Uterus (tissue), 4 donors: Measurements from ENCODE around the gene SV2B. TPM values are rescaled to one million over a fixed set of nuclear protein-coding genes. Genes with fewer than 3 reads are reported as not detected.

ENCODE experiments used
- DNase-seq, 2 donors: peaks; one replicate each; pipeline ENCODE4 v3.0.0-alpha.2; 2019 to 2020
- H3K27ac ChIP-seq, 2 donors: fragments of 200-600 bp; sonication (generic); 1 replicate in 1 of 2; 2 replicates in 1 of 2; pipeline ENCODE4 v1.5.1; 2016 to 2018
- H3K27me3 ChIP-seq, 2 donors: fragments of 200-600 bp; sonication (generic); one replicate each; pipeline ENCODE4 v1.5.1; 2018 to 2019; ENCODE audit warnings: control low read depth in 1 of 2
- H3K36me3 ChIP-seq, 2 donors: fragments of 200-600 bp; sonication (generic); one replicate each; pipeline ENCODE4 v1.5.1; 2019; ENCODE audit warnings: control low read depth in 1 of 2
- H3K4me1 ChIP-seq, 2 donors: fragments of 200-600 bp; sonication (generic); one replicate each; pipeline ENCODE4 v1.5.1; 2018 to 2019; ENCODE audit warnings: control low read depth in 1 of 2
- H3K4me3 ChIP-seq, 2 donors: fragments of 200-600 bp; sonication (generic); 1 replicate in 1 of 2; 2 replicates in 1 of 2; pipeline ENCODE4 v1.5.1; 2018 to 2019; ENCODE audit warnings: mild to moderate bottlenecking in 1 of 2
- H3K9me3 ChIP-seq, 2 donors: fragments of 200-600 bp; sonication (generic); one replicate each; pipeline ENCODE4 v1.5.1; 2019; ENCODE audit warnings: control low read depth in 1 of 2
- POLR2A ChIP-seq, 2 donors: fragments of 450-650 bp; IDR thresholded peaks; one replicate each; pipeline ENCODE4 v1.6.1; 2016; ENCODE audit warnings: antibody characterized with exemption in 2 of 2, mild to moderate bottlenecking in 1 of 2, moderate library complexity in 1 of 2
- intact Hi-C: fragments of 100-400 bp; cut with DNase I; formaldehyde crosslinking; loops from one replicate; pipeline ENCODE4 v1.15.1; 2023; ENCODE audit warnings: low total_unique reads
- total RNA-seq, 4 donors: library from RNA; depleted of rRNA in 3 of 4; stranded (reverse); fragments of >200 nt in 3 of 4; gene quantifications; one replicate each; pipeline versions ENCODE4 v1.1.0 to v1.2.4, GENCODE V29; 2014 to 2023
- TF ChIP-seq, protein P1 (sequence below), 4 experiments: fragments of 200-600 bp in 2 of 4; fragments of 450-650 bp in 2 of 4; sonication (generic) in 2 of 4; IDR thresholded peaks; one replicate each; pipeline ENCODE4 v1.5.1; 2016 to 2019; ENCODE audit warnings: antibody characterized with exemption in 4 of 4, mild to moderate bottlenecking in 2 of 4, moderate library complexity in 1 of 4
- donor health status: DM: yes; HTN: yes; CAD: no.

The SV2B gene
- total RNA-seq, 4 donors from 2014 or later = 0.26 to 1.1 (median 0.87) TPM

DNA sequence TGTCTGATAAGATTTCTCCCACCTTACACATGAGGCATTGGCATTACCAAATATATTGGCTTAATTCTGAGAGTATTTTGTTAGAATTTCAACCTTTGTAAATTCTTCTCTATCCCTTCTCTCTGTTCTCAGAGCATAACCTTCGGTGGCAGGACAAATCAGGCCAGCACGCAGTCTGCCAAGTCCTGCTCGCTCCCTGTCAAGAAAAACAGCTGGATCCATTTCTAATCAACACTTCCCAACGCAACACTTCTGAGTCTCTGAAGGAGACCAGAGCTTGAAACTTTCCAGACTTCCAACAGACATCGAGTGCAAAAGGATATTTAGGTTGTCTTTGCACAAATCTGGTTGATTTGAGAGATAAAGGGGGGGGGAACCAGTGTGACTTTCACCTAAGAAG lies 125.7 kb downstream of the SV2B start:
- no peaks in the 10 kb centered on the region for H3K27me3 ChIP-seq
- DNase-seq = no peak
- TF ChIP-seq POLR2A (IDR thresholded peaks at IDR 0.05) = no peak
- TF ChIP-seq, protein P1, sequence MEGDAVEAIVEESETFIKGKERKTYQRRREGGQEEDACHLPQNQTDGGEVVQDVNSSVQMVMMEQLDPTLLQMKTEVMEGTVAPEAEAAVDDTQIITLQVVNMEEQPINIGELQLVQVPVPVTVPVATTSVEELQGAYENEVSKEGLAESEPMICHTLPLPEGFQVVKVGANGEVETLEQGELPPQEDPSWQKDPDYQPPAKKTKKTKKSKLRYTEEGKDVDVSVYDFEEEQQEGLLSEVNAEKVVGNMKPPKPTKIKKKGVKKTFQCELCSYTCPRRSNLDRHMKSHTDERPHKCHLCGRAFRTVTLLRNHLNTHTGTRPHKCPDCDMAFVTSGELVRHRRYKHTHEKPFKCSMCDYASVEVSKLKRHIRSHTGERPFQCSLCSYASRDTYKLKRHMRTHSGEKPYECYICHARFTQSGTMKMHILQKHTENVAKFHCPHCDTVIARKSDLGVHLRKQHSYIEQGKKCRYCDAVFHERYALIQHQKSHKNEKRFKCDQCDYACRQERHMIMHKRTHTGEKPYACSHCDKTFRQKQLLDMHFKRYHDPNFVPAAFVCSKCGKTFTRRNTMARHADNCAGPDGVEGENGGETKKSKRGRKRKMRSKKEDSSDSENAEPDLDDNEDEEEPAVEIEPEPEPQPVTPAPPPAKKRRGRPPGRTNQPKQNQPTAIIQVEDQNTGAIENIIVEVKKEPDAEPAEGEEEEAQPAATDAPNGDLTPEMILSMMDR (IDR thresholded peaks at IDR 0.05) = no peak
- H3K27ac ChIP-seq = no peak overlapping the region
- H3K4me3 ChIP-seq = no peak overlapping the region
- no peaks in the 10 kb centered on the region for H3K36me3 ChIP-seq
- no peaks in the 10 kb centered on the region for H3K9me3 ChIP-seq
- intact Hi-C loops = no loop called here
- no peaks in the 10 kb centered on the region for H3K4me1 ChIP-seq

DNA sequence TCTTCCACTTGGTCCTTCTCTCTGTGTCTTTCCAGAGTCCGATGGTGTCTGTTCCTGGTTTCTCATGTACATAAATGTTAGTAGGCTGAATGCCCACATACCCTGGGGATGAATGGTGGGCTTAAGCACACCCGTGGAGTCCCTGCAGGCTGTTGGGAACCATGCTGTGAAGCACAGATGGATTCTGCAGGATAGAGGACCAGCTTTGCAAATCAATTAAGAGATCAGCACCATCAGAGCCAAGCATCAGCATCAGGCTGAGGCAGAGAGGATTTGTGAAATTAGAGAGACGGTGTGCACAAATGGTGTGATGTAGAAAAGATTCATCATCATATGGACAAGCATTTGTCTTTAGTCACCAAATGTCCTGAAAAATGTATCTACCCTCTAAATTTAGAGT lies 127.1 kb downstream of the SV2B start:
- TF ChIP-seq, protein P1 (IDR thresholded peaks at IDR 0.05) = no peak
- TF ChIP-seq POLR2A (IDR thresholded peaks at IDR 0.05) = no peak
- intact Hi-C loops = no loop called here
- no peaks in the 10 kb centered on the region for H3K4me1 ChIP-seq
- H3K36me3 ChIP-seq = no peaks in the 10 kb centered on the region
- no peaks in the 10 kb centered on the region for H3K27me3 ChIP-seq
- H3K9me3 ChIP-seq = no peaks in the 10 kb centered on the region
- H3K27ac ChIP-seq = no peak overlapping the region
- H3K4me3 ChIP-seq = no peak overlapping the region
- DNase-seq = no peak

DNA sequence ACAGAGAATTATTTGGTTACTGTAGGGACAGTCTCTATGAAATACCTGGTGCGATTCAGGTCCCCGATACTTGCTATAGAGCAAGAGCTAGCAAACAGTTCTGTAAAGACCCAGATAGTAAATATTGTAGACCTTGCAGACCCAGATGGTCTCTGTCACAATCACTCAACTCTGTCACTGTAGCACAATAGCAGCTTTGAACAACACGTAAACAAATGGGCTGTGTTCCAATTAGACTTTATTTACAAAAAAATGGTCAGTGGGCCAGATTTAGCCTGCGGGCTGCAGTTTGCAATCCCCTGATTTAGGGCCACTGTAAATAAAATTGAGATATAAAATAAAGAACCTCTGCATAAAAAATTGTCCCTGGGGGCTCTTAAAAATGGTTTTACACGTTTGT lies 127.7 kb downstream of the SV2B start:
- no peaks in the 10 kb centered on the region for H3K27me3 ChIP-seq
- no peaks in the 10 kb centered on the region for H3K36me3 ChIP-seq
- H3K9me3 ChIP-seq = no peaks in the 10 kb centered on the region
- no peak overlapping the region for H3K27ac ChIP-seq
- TF ChIP-seq, protein P1 (IDR thresholded peaks at IDR 0.05) = no peak
- TF ChIP-seq POLR2A (IDR thresholded peaks at IDR 0.05) = no peak
- intact Hi-C loops = no loop called here
- no peaks in the 10 kb centered on the region for H3K4me1 ChIP-seq
- no peak for DNase-seq
- H3K4me3 ChIP-seq = no peak overlapping the region

DNA sequence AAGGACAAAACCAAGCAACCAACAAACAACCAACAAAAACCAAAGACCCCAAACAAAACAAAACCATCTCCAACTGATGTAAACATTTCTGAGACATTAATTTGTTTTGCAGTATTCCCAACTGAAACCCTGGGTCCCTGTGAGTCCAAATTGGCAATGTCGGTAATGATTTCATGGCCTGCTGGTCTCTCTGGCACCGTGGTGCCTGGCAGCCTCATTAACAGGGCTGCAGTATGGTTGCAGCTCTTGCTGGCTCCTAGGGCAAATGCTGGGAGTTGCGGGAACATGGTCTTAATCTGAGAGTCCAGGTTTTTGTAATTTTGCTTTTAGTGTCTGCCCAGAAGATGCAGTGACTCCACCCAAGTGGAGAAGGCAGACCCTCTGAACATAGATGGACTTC lies 128.3 kb downstream of the SV2B start:
- H3K9me3 ChIP-seq = no peaks in the 10 kb centered on the region
- intact Hi-C loops = no loop called here

DNA sequence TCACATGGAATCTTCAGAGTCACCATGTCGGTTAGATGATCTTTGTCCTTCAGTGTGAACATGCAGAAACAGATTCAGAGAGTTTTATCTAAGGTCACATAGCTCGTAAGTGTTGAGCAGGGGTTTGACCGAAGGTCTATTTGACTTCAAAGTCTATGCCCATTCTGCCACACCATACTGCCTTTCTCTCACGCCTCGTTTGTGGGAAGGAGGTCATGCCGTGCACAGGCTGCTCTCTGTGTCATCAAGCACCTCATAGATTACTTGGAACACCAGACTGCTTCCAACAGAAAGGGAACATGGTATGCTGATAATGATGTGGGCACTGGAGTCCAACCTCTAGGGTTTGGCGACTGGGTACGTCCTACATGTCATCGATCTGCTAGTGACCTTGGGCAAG lies 128.8 kb downstream of the SV2B start:
- Histone ChIP-seq H3K4me3 (no peak overlapping the region), H3K36me3 (no peaks in the 10 kb centered on the region), H3K9me3 (no peaks in the 10 kb centered on the region), H3K27ac (no peak overlapping the region), H3K27me3 (no peaks in the 10 kb centered on the region), H3K4me1 (no peaks in the 10 kb centered on the region)
- TF ChIP-seq POLR2A (IDR thresholded peaks at IDR 0.05) = no peak
- TF ChIP-seq, protein P1 (IDR thresholded peaks at IDR 0.05) = no peak
- intact Hi-C loops = no loop called here
- DNase-seq = no peak

More for the DNA sequence above, 128.3 kb downstream of the SV2B start:
- H3K27ac ChIP-seq = no peak overlapping the region
- TF ChIP-seq, protein P1 (IDR thresholded peaks at IDR 0.05) = no peak
- no peak for TF ChIP-seq POLR2A (IDR thresholded peaks at IDR 0.05)
- H3K27me3 ChIP-seq = no peaks in the 10 kb centered on the region
- no peak for DNase-seq
- H3K4me3 ChIP-seq = no peak overlapping the region
- H3K36me3 ChIP-seq = no peaks in the 10 kb centered on the region
- no peaks in the 10 kb centered on the region for H3K4me1 ChIP-seq
